K562 (cell line): ENCODE measurements around the gene RPL29. TPM values are rescaled to one million over a fixed set of nuclear protein-coding genes. Genes with fewer than 3 reads are reported as not detected.

Experiments
- ATAC-seq: fragments of 200-7000 bp; cut with Tn5 transposase; 3 replicates; pipeline ENCODE4 v1.9.1; 2020; ENCODE audit warnings: moderate library complexity
- BruUV-seq: library from RNA; stranded (reverse); fragments of 400-500 nt; replicated peaks from 2 replicates; lab custom pipeline; 2021; lab: Mats Ljungman, UMichigan
- CTCF ChIA-PET: fragments of 300-600 bp; formaldehyde crosslinking; extraction: SDS; loops from one replicate; lab custom pipeline; 2021; ENCODE audit warnings: low intra/inter-chr PET ratio; lab: Yijun Ruan, JAX
- POLR2A ChIA-PET: fragments of 300-600, 350-650 bp; sonication (Branson Sonifier 250); formaldehyde crosslinking; extraction: SDS; loops from one replicate; lab custom pipeline; 2021; ENCODE audit warnings: antibody characterized with exemption, inconsistent platforms; lab: Yijun Ruan, JAX
- DNase-seq, 4 experiments: peaks; one replicate each; pipeline versions ENCODE4 v3.0.0 to v3.0.0-alpha.2; 2011 to 2018; ENCODE audit warnings: low spot score in 3 of 4, mixed read lengths in 3 of 4; ENCODE audit errors: extremely low read depth in 1 of 4
- FAIRE-seq: peaks from 2 replicates; lab custom pipeline; 2011; peaks lifted over from hg19 to GRCh38; lab: Jason Lieb, UNC
- H2AFZ ChIP-seq: 2 replicates; pipeline ENCODE4 v1.6.0; 2011; ENCODE audit warnings: low read depth, low read length, control low read depth, inconsistent platforms
- H3K27ac ChIP-seq: fragments of 200-600 bp; 3 replicates; pipeline ENCODE4 v1.8.0; 2011; ENCODE audit warnings: low read depth, mild to moderate bottlenecking, control low read depth, inconsistent platforms, low read length, moderate library complexity, mixed read lengths; ENCODE audit errors: extremely low read depth
- H3K27me3 ChIP-seq, 2 experiments: fragments of 300-600 bp in 1 of 2; 2 replicates in 1 of 2; 3 replicates in 1 of 2; pipeline versions ENCODE4 v1.6.0 to v1.8.0; 2011; ENCODE audit warnings: inconsistent platforms in 2 of 2, low read length in 2 of 2, mild to moderate bottlenecking in 1 of 2, mixed read lengths in 1 of 2, moderate library complexity in 1 of 2; ENCODE audit not compliant: control insufficient read depth in 2 of 2, insufficient read depth in 2 of 2
- H3K36me3 ChIP-seq: fragments of 300-600 bp; 3 replicates; pipeline ENCODE4 v1.8.0; 2011; ENCODE audit warnings: mild to moderate bottlenecking, low read length, inconsistent platforms; ENCODE audit not compliant: control insufficient read depth, insufficient read depth
- H3K4me1 ChIP-seq, 2 experiments: fragments of 200-600 bp in 1 of 2; replicated peaks in 1 of 2; 2 replicates in 1 of 2; 3 replicates in 1 of 2; pipeline versions ENCODE4 v1.5.1 to v1.8.0; 2011; ENCODE audit warnings: inconsistent platforms in 2 of 2, low read length in 2 of 2, mild to moderate bottlenecking in 1 of 2, mixed read lengths in 1 of 2, moderate library complexity in 1 of 2; ENCODE audit not compliant: control insufficient read depth in 2 of 2, insufficient read depth in 2 of 2
- H3K4me2 ChIP-seq: 2 replicates; pipeline ENCODE4 v1.6.1; 2011; ENCODE audit warnings: low read length, control low read depth, inconsistent platforms, mixed read lengths; ENCODE audit not compliant: insufficient read depth
- H3K4me3 ChIP-seq: fragments of 200-600 bp; sonication (generic), shearing (Covaris generic); 2 replicates; pipeline ENCODE4 v1.5.1; 2016; ENCODE audit warnings: control low read depth, inconsistent platforms
- H3K79me2 ChIP-seq: fragments of 200-600 bp; 3 replicates; pipeline ENCODE4 v1.8.0; 2011; ENCODE audit warnings: low read length, inconsistent platforms; ENCODE audit not compliant: control insufficient read depth, insufficient read depth
- H3K9ac ChIP-seq, 2 experiments: 2 replicates each; pipeline versions ENCODE4 v1.6.0 to v1.6.1; 2011; ENCODE audit warnings: low read depth in 2 of 2, low read length in 2 of 2, control low read depth in 1 of 2, inconsistent platforms in 1 of 2, mild to moderate bottlenecking in 1 of 2, mixed read lengths in 1 of 2; ENCODE audit not compliant: insufficient read depth in 1 of 2
- H3K9me1 ChIP-seq: one replicate; pipeline ENCODE4 v1.6.0; 2011; ENCODE audit warnings: inconsistent platforms, mild to moderate bottlenecking, low read length, moderate library complexity; ENCODE audit not compliant: control insufficient read depth, insufficient read depth
- H3K9me3 ChIP-seq: replicated peaks from 2 replicates; pipeline ENCODE4 v1.5.1; 2011; ENCODE audit warnings: low read depth, low read length, inconsistent platforms; ENCODE audit not compliant: control insufficient read depth, insufficient read depth
- H4K20me1 ChIP-seq: replicated peaks from 2 replicates; pipeline ENCODE4 v1.6.1; 2011; ENCODE audit warnings: low read length, inconsistent platforms, mixed read lengths; ENCODE audit not compliant: control insufficient read depth, insufficient read depth
- BRD9 ChIP-seq: fragments of 450-650 bp; IDR thresholded peaks from 2 replicates; pipeline ENCODE4 v1.6.1; 2018; ENCODE audit warnings: low read depth; ENCODE audit not compliant: partially characterized antibody
- CC2D1A ChIP-seq: fragments of 450-650 bp; IDR thresholded peaks from 2 replicates; pipeline ENCODE4 v1.6.1; 2017; ENCODE audit warnings: mild to moderate bottlenecking
- CXXC5 ChIP-seq: fragments of 250-450 bp; sonication (Bioruptor Pico); IDR thresholded peaks from 2 replicates; pipeline ENCODE4 v1.8.0; 2022; ENCODE audit warnings: inconsistent platforms, mild to moderate bottlenecking, moderate library complexity
- ELF2 ChIP-seq: fragments of 250-450 bp; sonication (Bioruptor Pico); IDR thresholded peaks from 2 replicates; pipeline ENCODE4 v1.5.0; 2021; ENCODE audit warnings: mild to moderate bottlenecking
- EP300 ChIP-seq: IDR thresholded peaks from 2 replicates; pipeline ENCODE4 v1.6.1; 2012; ENCODE audit warnings: low read length, improper control_type of control experiment
- MEF2A ChIP-seq: IDR thresholded peaks from 2 replicates; pipeline ENCODE4 v1.6.1; 2011; ENCODE audit warnings: low read depth, mild to moderate bottlenecking, low read length, moderate library complexity; ENCODE audit not compliant: control insufficient read depth
- MLX ChIP-seq, 2 experiments: fragments of 450-650 bp in 1 of 2; sonication (generic) in 1 of 2; formaldehyde crosslinking; conservative IDR thresholded peaks; 2 replicates each; pipeline versions ENCODE4 v1.4.0 to v1.8.1; 2020 to 2022; ENCODE audit warnings: mild to moderate bottlenecking in 1 of 2, missing genetic modification reagents in 1 of 2
- MYNN ChIP-seq, 2 experiments: sonication (generic); formaldehyde crosslinking in 1 of 2; IDR thresholded peaks; 2 replicates each; pipeline versions ENCODE4 v1.5.0 to v1.6.1; 2016 to 2020; ENCODE audit warnings: antibody characterized with exemption in 1 of 2, missing genetic modification reagents in 1 of 2
- NONO ChIP-seq, 2 experiments: fragments of 200-400 bp in 1 of 2; fragments of 450-650 bp in 1 of 2; formaldehyde crosslinking in 1 of 2; IDR thresholded peaks; 2 replicates each; pipeline ENCODE4 v1.6.1; 2017; ENCODE audit warnings: low read depth in 2 of 2, mild to moderate bottlenecking in 2 of 2, moderate library complexity in 2 of 2, low read length in 1 of 2
- PRMT5 ChIP-seq: sonication (generic); formaldehyde crosslinking; IDR thresholded peaks from 2 replicates; pipeline ENCODE4 v1.5.0; 2020; ENCODE audit warnings: missing genetic modification reagents
- PYGO2 ChIP-seq: fragments of 450-650 bp; IDR thresholded peaks from 2 replicates; pipeline ENCODE4 v1.6.1; 2016; ENCODE audit warnings: mild to moderate bottlenecking, missing genetic modification characterization, moderate library complexity, missing compliant biosample characterization
- RBM34 ChIP-seq: fragments of 200-400 bp; formaldehyde crosslinking; IDR thresholded peaks from 2 replicates; pipeline ENCODE4 v1.6.1; 2018; ENCODE audit warnings: low read length, borderline replicate concordance; ENCODE audit not compliant: insufficient read depth
- SETDB1 ChIP-seq: IDR thresholded peaks from one replicate; pipeline ENCODE4 v1.6.1; 2012; ENCODE audit warnings: low read length, control low read depth, inconsistent platforms
- SMARCA5 ChIP-seq: fragments of 450-650 bp; IDR thresholded peaks from 2 replicates; pipeline ENCODE4 v1.6.1; 2016
- SRF ChIP-seq, 2 experiments: fragments of 250-450, 450-650 bp in 1 of 2; sonication (Bioruptor Pico) in 1 of 2; sonication (generic) in 1 of 2; formaldehyde crosslinking; IDR thresholded peaks; 2 replicates each; pipeline versions ENCODE4 v1.5.0 to v1.5.1; 2020 to 2022; ENCODE audit warnings: mild to moderate bottlenecking in 1 of 2, missing genetic modification reagents in 1 of 2
- TCF7L2 ChIP-seq: fragments of 150-350 bp; IDR thresholded peaks from 2 replicates; pipeline ENCODE4 v1.6.1; 2016; ENCODE audit warnings: low read depth, mild to moderate bottlenecking, low read length, moderate library complexity
- TEAD4 ChIP-seq, 2 experiments: sonication (generic) in 1 of 2; formaldehyde crosslinking in 1 of 2; IDR thresholded peaks; 2 replicates each; pipeline versions ENCODE4 v1.6.1 to v1.8.0; 2012 to 2022; ENCODE audit warnings: borderline replicate concordance in 1 of 2, inconsistent platforms in 1 of 2, low read length in 1 of 2, mild to moderate bottlenecking in 1 of 2, missing genetic modification reagents in 1 of 2
- ZNF316 ChIP-seq: fragments of 450-650 bp; IDR thresholded peaks from 2 replicates; pipeline ENCODE4 v1.6.1; 2016
- ZNF408 ChIP-seq: fragments of 250-450 bp; sonication (Bioruptor Pico); IDR thresholded peaks from 2 replicates; pipeline ENCODE4 v1.4.0; 2020; ENCODE audit warnings: low read depth, mild to moderate bottlenecking, moderate library complexity
- ZNF584 ChIP-seq: fragments of 200-800 bp; sonication (Bioruptor generic); IDR thresholded peaks from 2 replicates; pipeline ENCODE4 v1.6.1; 2016; ENCODE audit warnings: low read depth, mild to moderate bottlenecking, missing genetic modification characterization, missing compliant biosample characterization
- ZNF586 ChIP-seq: fragments of 450-650 bp; formaldehyde crosslinking; conservative IDR thresholded peaks from 2 replicates; pipeline ENCODE4 v1.4.0; 2020; ENCODE audit warnings: mild to moderate bottlenecking, moderate library complexity
- WGBS: fragments of 100-300 bp; shearing (Covaris generic); methylation state at CpG from one replicate; pipeline ENCODE4 v1.1.6; 2016; ENCODE audit warnings: low coverage, mixed read lengths; ENCODE audit not compliant: insufficient coverage; ENCODE audit errors: missing lambda C conversion rate; 5-methylcytosine and 5-hydroxymethylcytosine counted together
- in situ Hi-C: fragments of 300-500 bp; cut with MboI; formaldehyde crosslinking; loops from 4 replicates; pipeline ENCODE4 v1.15.0; 2018; ENCODE audit warnings: inconsistent platforms, mixed read lengths
- intact Hi-C: fragments of 100-400 bp; cut with micrococcal nuclease; formaldehyde crosslinking; loops from 2 replicates; pipeline ENCODE4 v1.14.2; 2022
- polyA plus RNA-seq, 8 experiments: library from polyadenylated mRNA; depleted of rRNA in 4 of 8; stranded (reverse) in 5 of 8; unstranded in 3 of 8; fragments of >200 nt; fragmentation: Nextera tagmentation in 2 of 8; fragmentation: Illumina TruSeq in 1 of 8; extraction: Ambion mirVana in 2 of 8; extraction: Trizol in 1 of 8; gene quantifications; 2 replicates each; pipeline versions ENCODE4 v1.2.1 to v1.2.3, GENCODE V29; 2011 to 2014; ENCODE audit warnings: inconsistent platforms in 1 of 8, missing spikeins in 1 of 8
- total RNA-seq, 7 experiments: library from RNA; depleted of rRNA in 6 of 7; stranded (reverse); fragments of >200 nt in 6 of 7; fragmentation: Illumina TruSeq in 2 of 7; extraction: Trizol in 2 of 7; gene quantifications; 2 replicates each; pipeline versions ENCODE4 v1.2.1 to v1.2.3, GENCODE V29; 2011 to 2021; ENCODE audit warnings: low replicate concordance in 1 of 7
- TF ChIP-seq, protein P1 (sequence below): sonication (generic); formaldehyde crosslinking; IDR thresholded peaks from 2 replicates; pipeline ENCODE4 v1.5.0; 2020; ENCODE audit warnings: missing genetic modification reagents

The RPL29 gene
- total and polyA plus RNA-seq, 9 of the 15 experiments (the other 6 are each of a cell fraction or from before 2014, with no cell fraction given) = 568 to 1,475 (median 1,104) TPM

- TF ChIP-seq SMARCA5 = 0 out of 2 replicates have a peak, but pooled peaks have one; percentile 30
- no peak for TF ChIP-seq ELF2 (CRISPR knock-in tag)
- no peak for TF ChIP-seq EP300
- TF ChIP-seq PYGO2 (tag) = no peak
- no peak for TF ChIP-seq ZNF584 (CRISPR knock-in tag)
- TF ChIP-seq RBM34 = no peak
- TF ChIP-seq MYNN (IDR thresholded peaks at IDR 0.05) = peak; percentile 59
- TF ChIP-seq MYNN (CRISPR knock-in tag; IDR thresholded peaks at IDR 0.05) = no peak
- TF ChIP-seq ZNF586 = no peak
- TF ChIP-seq PRMT5 (CRISPR knock-in tag) = no peak
- no peak for TF ChIP-seq CC2D1A
- TF ChIP-seq MEF2A = no peak
- no peak for TF ChIP-seq NONO (IDR thresholded peaks at IDR 0.05; ENCODE audit: low read depth in 2 of 2, low read length in 1 of 2)
- TF ChIP-seq ZNF316 = 0 out of 2 replicates have a peak, but pooled peaks have one; percentile 7
Measured at GRCh38 chr3:51982352-51982837, 13.3 kb downstream of the RPL29 start (continued).

- H3K4me1 ChIP-seq = peaks cover 30 to 63% of the 10 kb centered on the region in 2 experiments; a peak in 4 of 5 replicates
- H3K9ac ChIP-seq = peak overlapping the region in 1 of 2 experiments; percentile 83; a peak in 1 of 4 replicates
- no peaks in the 10 kb centered on the region for H3K9me1 ChIP-seq
- 100% methylated on average over 3 of the region's 10 CpGs for WGBS
- in situ Hi-C loops = no loop called here
- intact Hi-C loops = no loop called here
- no TSS peak for BruUV-seq
- peaks cover 7% of the 10 kb centered on the region; the same call in 2 of the 3 replicates for H3K36me3 ChIP-seq
- ATAC-seq = no peak
- H3K27ac ChIP-seq = no peak overlapping the region
- H3K4me2 ChIP-seq = no peak overlapping the region
- POLR2A ChIA-PET = interaction anchor here (5.2 kb wide), 1 partner anchor 13 kb away, joined by 105 read pairs; the partner anchor contains the start of gene RPL29
- no peak for FAIRE-seq
- H3K79me2 ChIP-seq = peaks cover 41% of the 10 kb centered on the region
- no peaks in the 10 kb centered on the region for H3K27me3 ChIP-seq
- H3K4me3 ChIP-seq = no peak overlapping the region
- no peak for DNase-seq
- CTCF ChIA-PET = no interaction called here
- H4K20me1 ChIP-seq = no peaks in the 10 kb centered on the region
- H3K9me3 ChIP-seq = no peaks in the 10 kb centered on the region
- no peak overlapping the region for H2AFZ ChIP-seq
- no peak for TF ChIP-seq TCF7L2
- TF ChIP-seq SRF (CRISPR knock-in tag; IDR thresholded peaks at IDR 0.05) = no peak
- no peak for TF ChIP-seq TEAD4 (IDR thresholded peaks at IDR 0.05; ENCODE audit: low read length)
- no peak for TF ChIP-seq TEAD4 (CRISPR knock-in tag; IDR thresholded peaks at IDR 0.05; ENCODE audit: borderline replicate concordance)
- TF ChIP-seq, protein P1, sequence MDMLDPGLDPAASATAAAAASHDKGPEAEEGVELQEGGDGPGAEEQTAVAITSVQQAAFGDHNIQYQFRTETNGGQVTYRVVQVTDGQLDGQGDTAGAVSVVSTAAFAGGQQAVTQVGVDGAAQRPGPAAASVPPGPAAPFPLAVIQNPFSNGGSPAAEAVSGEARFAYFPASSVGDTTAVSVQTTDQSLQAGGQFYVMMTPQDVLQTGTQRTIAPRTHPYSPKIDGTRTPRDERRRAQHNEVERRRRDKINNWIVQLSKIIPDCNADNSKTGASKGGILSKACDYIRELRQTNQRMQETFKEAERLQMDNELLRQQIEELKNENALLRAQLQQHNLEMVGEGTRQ = no peak
- TF ChIP-seq ZNF408 (CRISPR knock-in tag) = no peak
- no peak for TF ChIP-seq SETDB1
- no peak for TF ChIP-seq CXXC5 (CRISPR knock-in tag)
- TF ChIP-seq MLX (CRISPR knock-in tag; conservative IDR thresholded peaks at IDR 0.05) = no peak
- TF ChIP-seq BRD9 = no peak
Measured at GRCh38 chr3:51980253-51980652, 15.4 kb downstream of the RPL29 start.
